Activated CD4-positive, alpha-beta memory T cell treated with anti-CD3 and anti-CD28 coated beads for 36 hours (primary cell): Measurements from ENCODE around the gene SLIT2. TPM values are rescaled to one million over a fixed set of nuclear protein-coding genes. Genes with fewer than 3 reads are reported as not detected.

ENCODE experiments used
- CTCF ChIA-PET: fragments of 350-600 bp; sonication (Branson Sonifier 250); formaldehyde crosslinking; loops from one replicate; lab custom pipeline; 2021; ENCODE audit warnings: antibody characterized with exemption, inconsistent platforms; lab: Charles Lee
- POLR2A ChIA-PET: fragments of 350-600 bp; sonication (Branson Sonifier 250); formaldehyde crosslinking; loops from one replicate; lab custom pipeline; 2021; ENCODE audit warnings: antibody characterized with exemption; lab: Charles Lee
- DNase-seq: peaks from one replicate; pipeline ENCODE4 v3.0.0-alpha.2; 2020
- H3K27ac Mint-ChIP-seq: one replicate; pipeline ENCODE4 v1.8.0; 2021; ENCODE audit warnings: mixed read lengths
- H3K27me3 Mint-ChIP-seq: one replicate; pipeline ENCODE4 v1.8.0; 2021; ENCODE audit warnings: mixed read lengths
- H3K36me3 Mint-ChIP-seq: one replicate; pipeline ENCODE4 v1.8.0; 2021; ENCODE audit warnings: mixed read lengths
- H3K4me1 Mint-ChIP-seq: one replicate; pipeline ENCODE4 v1.8.0; 2021; ENCODE audit warnings: low read depth, mixed read lengths
- H3K4me3 Mint-ChIP-seq: one replicate; pipeline ENCODE4 v1.8.0; 2021; ENCODE audit warnings: mild to moderate bottlenecking, mixed read lengths
- H3K9me3 Mint-ChIP-seq: one replicate; pipeline ENCODE4 v1.8.0; 2021; ENCODE audit warnings: mixed read lengths
- intact Hi-C: fragments of 100-400 bp; cut with micrococcal nuclease; formaldehyde crosslinking; loops from one replicate; pipeline ENCODE4 v1.15.1; 2023
- total RNA-seq, 2 experiments: library from RNA; stranded (reverse); gene quantifications; one replicate each; pipeline ENCODE4 v1.2.3, GENCODE V29; 2021

Gene SLIT2
- total RNA-seq, 2 experiments from 2014 or later = not detected

DNA sequence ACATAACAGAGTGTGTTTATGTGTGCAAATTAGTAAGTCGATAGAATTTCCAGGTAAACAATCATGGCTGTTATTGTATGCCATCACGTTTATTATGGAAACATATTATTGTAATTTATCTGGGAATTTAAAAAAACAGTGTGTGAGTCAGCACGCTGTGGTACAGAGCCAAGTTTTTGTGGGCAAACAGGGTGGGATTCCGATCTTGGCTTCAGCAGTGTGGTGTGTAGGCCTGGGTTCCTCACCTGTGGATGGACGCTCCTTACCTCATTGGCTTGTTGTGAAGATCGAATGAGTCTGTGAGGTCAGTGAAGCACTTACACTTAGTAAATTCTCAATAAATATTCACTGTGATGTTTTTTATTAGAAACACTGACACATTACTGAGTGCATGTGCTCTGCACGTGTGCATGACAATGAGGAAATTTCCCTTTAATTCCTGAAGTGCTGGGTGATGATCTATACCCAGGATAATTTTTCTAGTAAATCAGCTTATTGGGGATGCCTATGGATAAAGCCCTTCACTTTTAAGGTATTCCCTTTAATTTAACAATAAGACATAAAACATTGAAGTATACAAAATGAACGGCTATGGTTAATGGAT lies 36.4 kb downstream of the SLIT2 start:
- Mint-ChIP-seq H3K4me1 (no peaks in the 10 kb centered on the region), H3K27me3 (no peaks in the 10 kb centered on the region), H3K27ac (no peak overlapping the region), H3K9me3 (no peaks in the 10 kb centered on the region), H3K36me3 (no peaks in the 10 kb centered on the region), H3K4me3 (no peak overlapping the region)
- POLR2A ChIA-PET = no interaction called here
- DNase-seq = no peak
- intact Hi-C loops = no loop called here
- CTCF ChIA-PET = no interaction called here

GRCh38 chr4:20288846-20289512 lies 37.3 kb downstream of the SLIT2 start:
- H3K27me3 Mint-ChIP-seq = no peaks in the 10 kb centered on the region
- H3K4me3 Mint-ChIP-seq = no peak overlapping the region
- no peaks in the 10 kb centered on the region for H3K36me3 Mint-ChIP-seq
- no peak overlapping the region for H3K27ac Mint-ChIP-seq
- intact Hi-C loops = no loop called here
- ChIA-PET CTCF (no interaction called here), POLR2A (no interaction called here)
- no peak for DNase-seq
- H3K9me3 Mint-ChIP-seq = no peaks in the 10 kb centered on the region
- H3K4me1 Mint-ChIP-seq = no peaks in the 10 kb centered on the region

GRCh38 chr4:20289782-20290181 lies 38.1 kb downstream of the SLIT2 start:
- intact Hi-C loops = no loop called here
- POLR2A ChIA-PET = no interaction called here

DNA sequence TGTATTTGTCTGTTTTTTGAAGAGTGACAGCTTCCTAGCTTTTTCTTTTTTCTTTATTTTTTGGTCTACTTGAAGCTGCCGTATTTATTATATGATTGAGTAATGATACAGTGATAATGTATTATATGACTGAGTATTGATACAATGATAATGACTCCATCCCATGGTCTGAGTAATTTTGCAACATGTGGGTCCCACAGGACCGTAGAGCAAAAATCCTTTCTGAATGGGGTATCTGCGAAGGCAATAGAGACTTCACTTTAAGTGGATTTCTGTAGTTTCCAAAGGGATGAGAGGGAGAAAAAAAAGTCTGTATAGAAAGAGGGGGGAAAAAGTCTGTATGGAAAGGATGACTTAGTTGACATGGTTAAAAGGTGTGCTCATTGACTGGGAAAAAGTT lies 41.0 kb downstream of the SLIT2 start:
- no peaks in the 10 kb centered on the region for H3K9me3 Mint-ChIP-seq
- ChIA-PET POLR2A (no interaction called here), CTCF (no interaction called here)
- intact Hi-C loops = no loop called here
- DNase-seq = no peak
- H3K27ac Mint-ChIP-seq = no peak overlapping the region
- H3K4me1 Mint-ChIP-seq = no peaks in the 10 kb centered on the region
- H3K27me3 Mint-ChIP-seq = no peaks in the 10 kb centered on the region
- no peaks in the 10 kb centered on the region for H3K36me3 Mint-ChIP-seq
- no peak overlapping the region for H3K4me3 Mint-ChIP-seq

More at GRCh38 chr4:20289782-20290181, 38.1 kb downstream of the SLIT2 start:
- no peak overlapping the region for H3K4me3 Mint-ChIP-seq
- H3K9me3 Mint-ChIP-seq = no peaks in the 10 kb centered on the region
- no peaks in the 10 kb centered on the region for H3K27me3 Mint-ChIP-seq
- H3K4me1 Mint-ChIP-seq = no peaks in the 10 kb centered on the region
- no peaks in the 10 kb centered on the region for H3K36me3 Mint-ChIP-seq
- no peak overlapping the region for H3K27ac Mint-ChIP-seq
- CTCF ChIA-PET = interaction anchor here (0.7 kb wide), 1 partner anchor 667 kb away, joined by 3 read pairs; no protein-coding TSS in a partner anchor
- no peak for DNase-seq

GRCh38 chr4:20297261-20297660 lies 45.6 kb downstream of the SLIT2 start:
- Mint-ChIP-seq H3K9me3 (no peaks in the 10 kb centered on the region), H3K27me3 (no peaks in the 10 kb centered on the region), H3K4me3 (no peak overlapping the region), H3K36me3 (no peaks in the 10 kb centered on the region), H3K27ac (no peak overlapping the region), H3K4me1 (no peaks in the 10 kb centered on the region)
- POLR2A ChIA-PET = no interaction called here
- CTCF ChIA-PET = no interaction called here
- DNase-seq = no peak
- intact Hi-C loops = no loop called here

DNA sequence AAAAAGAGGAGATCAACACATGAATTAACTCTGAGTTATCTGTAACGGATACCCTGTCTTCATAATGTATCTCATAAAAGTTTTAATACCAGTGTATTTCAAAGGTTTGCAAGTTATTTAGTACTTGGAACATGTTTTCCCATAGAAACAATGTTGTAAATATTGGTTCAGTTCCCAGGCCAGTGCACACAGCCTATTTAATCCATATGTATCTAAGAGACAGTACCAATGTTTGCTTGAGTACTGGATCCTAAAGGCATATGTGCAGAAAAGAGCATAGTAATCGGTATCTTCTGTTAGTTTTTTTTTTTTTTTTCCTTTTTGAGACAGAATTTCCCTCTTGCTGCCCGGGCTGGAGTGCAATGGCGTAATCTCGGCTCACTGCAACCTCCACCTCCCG lies 46.1 kb downstream of the SLIT2 start:
- Mint-ChIP-seq H3K27ac (no peak overlapping the region), H3K36me3 (no peaks in the 10 kb centered on the region), H3K9me3 (no peaks in the 10 kb centered on the region), H3K4me1 (no peaks in the 10 kb centered on the region), H3K4me3 (no peak overlapping the region), H3K27me3 (no peaks in the 10 kb centered on the region)
- POLR2A ChIA-PET = no interaction called here
- intact Hi-C loops = no loop called here
- no peak for DNase-seq
- CTCF ChIA-PET = no interaction called here

- intact Hi-C loops = no loop called here
- H3K9me3 Mint-ChIP-seq = no peaks in the 10 kb centered on the region
- DNase-seq = no peak
- no peak overlapping the region for H3K27ac Mint-ChIP-seq
- CTCF ChIA-PET = no interaction called here
- POLR2A ChIA-PET = no interaction called here
- H3K4me3 Mint-ChIP-seq = no peak overlapping the region
- H3K4me1 Mint-ChIP-seq = no peaks in the 10 kb centered on the region
- no peaks in the 10 kb centered on the region for H3K27me3 Mint-ChIP-seq
- H3K36me3 Mint-ChIP-seq = no peaks in the 10 kb centered on the region
Observed at GRCh38 chr4:20298455-20298854, 46.8 kb downstream of the SLIT2 start.

- CTCF ChIA-PET = no interaction called here
Observed at GRCh38 chr4:20298986-20299385, 47.3 kb downstream of the SLIT2 start.

DNA sequence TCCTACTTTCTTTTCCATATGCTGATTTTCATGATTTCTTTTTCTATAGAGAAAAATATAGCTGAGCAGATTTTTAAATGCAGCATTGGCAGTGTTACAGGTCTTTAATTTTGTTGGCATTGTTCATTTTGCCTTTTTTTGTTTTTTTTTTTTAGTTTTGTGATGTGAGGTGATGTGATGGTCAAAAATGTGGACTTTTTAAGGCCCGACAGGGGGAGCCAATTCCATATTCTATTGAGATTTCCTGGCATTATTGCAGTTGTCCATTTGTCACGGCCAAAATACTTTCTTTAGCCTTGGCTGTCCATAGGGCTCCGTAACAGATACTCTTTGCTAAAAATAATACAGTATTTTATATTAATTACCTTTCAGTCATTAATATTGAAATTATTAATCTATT lies 47.8 kb downstream of the SLIT2 start:
- ChIA-PET CTCF (no interaction called here), POLR2A (no interaction called here)
- no peak overlapping the region for H3K4me3 Mint-ChIP-seq
- intact Hi-C loops = no loop called here
- no peak overlapping the region for H3K27ac Mint-ChIP-seq
- H3K9me3 Mint-ChIP-seq = no peaks in the 10 kb centered on the region
- DNase-seq = no peak
- no peaks in the 10 kb centered on the region for H3K36me3 Mint-ChIP-seq
- H3K4me1 Mint-ChIP-seq = no peaks in the 10 kb centered on the region
- H3K27me3 Mint-ChIP-seq = no peaks in the 10 kb centered on the region

More at GRCh38 chr4:20298986-20299385, 47.3 kb downstream of the SLIT2 start:
- Mint-ChIP-seq H3K4me3 (no peak overlapping the region), H3K27ac (no peak overlapping the region), H3K36me3 (no peaks in the 10 kb centered on the region), H3K4me1 (no peaks in the 10 kb centered on the region), H3K9me3 (no peaks in the 10 kb centered on the region), H3K27me3 (no peaks in the 10 kb centered on the region)
- intact Hi-C loops = no loop called here
- no peak for DNase-seq
- POLR2A ChIA-PET = no interaction called here

GRCh38 chr4:20301161-20301560 lies 49.5 kb downstream of the SLIT2 start:
- no peak for DNase-seq
- intact Hi-C loops = no loop called here
- Mint-ChIP-seq H3K9me3 (no peaks in the 10 kb centered on the region), H3K27ac (no peak overlapping the region), H3K27me3 (no peaks in the 10 kb centered on the region), H3K36me3 (no peaks in the 10 kb centered on the region), H3K4me3 (no peak overlapping the region), H3K4me1 (no peaks in the 10 kb centered on the region)
- ChIA-PET CTCF (no interaction called here), POLR2A (no interaction called here)
